Fibroblast of lung (primary cell): ENCODE results near the gene TOX3.

Source experiments
- CTCF ChIP-seq, 2 donors: IDR thresholded peaks in 1 of 2; conservative IDR thresholded peaks in 1 of 2; 1 replicate in 1 of 2; 2 replicates in 1 of 2; pipeline ENCODE4 v1.5.1; 2011 to 2012; ENCODE audit warnings: low read length in 2 of 2, control low read depth in 1 of 2, inconsistent platforms in 1 of 2, low read depth in 1 of 2, mild to moderate bottlenecking in 1 of 2
- EZH2 ChIP-seq: IDR thresholded peaks from 2 replicates; pipeline ENCODE4 v1.5.1; 2012; ENCODE audit warnings: low read length, control low read depth, mild to moderate bottlenecking; ENCODE audit errors: missing control alignments

DNA sequence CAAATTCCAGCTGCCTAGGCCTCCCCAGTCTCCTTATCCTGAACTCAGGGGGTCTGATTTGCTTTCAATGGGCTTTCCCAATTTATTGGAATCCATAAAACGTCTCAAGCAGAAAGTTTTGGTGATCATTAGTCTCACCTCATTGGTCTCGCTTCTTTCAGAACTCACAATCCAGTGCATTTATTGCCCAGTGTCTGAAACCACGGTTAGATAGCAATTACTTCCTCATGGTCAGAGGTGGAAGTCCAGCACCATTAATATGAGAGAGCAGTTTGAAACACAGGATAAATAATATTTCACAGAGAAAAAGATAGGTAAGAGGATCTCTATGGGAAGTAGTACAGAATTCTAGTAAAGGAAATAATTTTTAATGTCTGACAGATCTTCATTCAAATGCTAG is 128.7 kb downstream of the TOX3 start:
- TF ChIP-seq CTCF (conservative IDR thresholded peaks at IDR 0.05 in 1 of 2, IDR thresholded peaks at IDR 0.05 in 1 of 2; ENCODE audit: low read depth in 1 of 2, low read length in 2 of 2) = no peak
- no peak for TF ChIP-seq EZH2
